Measurements from ENCODE around the gene ZAR1.

DNA sequence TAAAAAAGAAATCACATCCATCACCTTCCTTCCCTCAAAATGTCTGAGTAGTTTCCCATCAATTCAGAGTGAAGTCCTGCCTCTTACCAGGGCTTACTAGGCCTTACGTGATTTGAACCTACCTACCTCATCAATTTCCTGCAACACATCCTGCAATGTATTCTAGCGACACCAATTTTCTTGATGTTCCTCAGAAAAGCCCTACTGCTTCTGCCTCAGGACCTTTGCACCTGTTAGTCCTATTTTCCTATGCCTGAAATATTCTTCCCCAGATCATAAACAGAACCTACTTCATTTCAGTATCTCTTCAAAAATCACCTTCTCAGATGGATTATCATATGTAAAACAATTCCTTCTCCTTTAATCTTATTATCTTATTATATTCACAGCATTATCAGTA is 52.8 kb downstream of the ZAR1 start:
- TF ChIP-seq, protein P1, sequence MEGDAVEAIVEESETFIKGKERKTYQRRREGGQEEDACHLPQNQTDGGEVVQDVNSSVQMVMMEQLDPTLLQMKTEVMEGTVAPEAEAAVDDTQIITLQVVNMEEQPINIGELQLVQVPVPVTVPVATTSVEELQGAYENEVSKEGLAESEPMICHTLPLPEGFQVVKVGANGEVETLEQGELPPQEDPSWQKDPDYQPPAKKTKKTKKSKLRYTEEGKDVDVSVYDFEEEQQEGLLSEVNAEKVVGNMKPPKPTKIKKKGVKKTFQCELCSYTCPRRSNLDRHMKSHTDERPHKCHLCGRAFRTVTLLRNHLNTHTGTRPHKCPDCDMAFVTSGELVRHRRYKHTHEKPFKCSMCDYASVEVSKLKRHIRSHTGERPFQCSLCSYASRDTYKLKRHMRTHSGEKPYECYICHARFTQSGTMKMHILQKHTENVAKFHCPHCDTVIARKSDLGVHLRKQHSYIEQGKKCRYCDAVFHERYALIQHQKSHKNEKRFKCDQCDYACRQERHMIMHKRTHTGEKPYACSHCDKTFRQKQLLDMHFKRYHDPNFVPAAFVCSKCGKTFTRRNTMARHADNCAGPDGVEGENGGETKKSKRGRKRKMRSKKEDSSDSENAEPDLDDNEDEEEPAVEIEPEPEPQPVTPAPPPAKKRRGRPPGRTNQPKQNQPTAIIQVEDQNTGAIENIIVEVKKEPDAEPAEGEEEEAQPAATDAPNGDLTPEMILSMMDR (IDR thresholded peaks at IDR 0.05), result no peak
- TF ChIP-seq POLR2A (IDR thresholded peaks at IDR 0.05) (no peak), POLR2AphosphoS5 (IDR thresholded peaks at IDR 0.05) (no peak)

Measured in sigmoid colon (tissue), 4 donors.